Mucosa of rectum (tissue), 2 donors: ENCODE results near the gene LARP4B.

ENCODE experiments used
- H3K27ac ChIP-seq, 2 donors: one replicate each; pipeline ENCODE4 v1.7.0; 2013; ENCODE audit warnings: inconsistent platforms in 2 of 2, low read depth in 2 of 2, low read length in 2 of 2
- H3K27me3 ChIP-seq, 2 donors: one replicate each; pipeline ENCODE4 v1.7.0; 2013; ENCODE audit warnings: low read length in 2 of 2; ENCODE audit not compliant: control insufficient read depth in 2 of 2, insufficient read depth in 2 of 2
- H3K36me3 ChIP-seq, 2 donors: one replicate each; pipeline ENCODE4 v1.7.0; 2013; ENCODE audit warnings: low read length in 2 of 2; ENCODE audit not compliant: control insufficient read depth in 2 of 2, insufficient read depth in 2 of 2
- H3K4me1 ChIP-seq, 2 donors: one replicate each; pipeline ENCODE4 v1.7.0; 2013; ENCODE audit warnings: low read length in 2 of 2, mild to moderate bottlenecking in 1 of 2; ENCODE audit not compliant: control insufficient read depth in 2 of 2, insufficient read depth in 2 of 2
- H3K4me3 ChIP-seq, 2 donors: one replicate each; pipeline ENCODE4 v1.7.0; 2013; ENCODE audit warnings: low read length in 2 of 2
- H3K9ac ChIP-seq, 2 donors: one replicate each; pipeline ENCODE4 v1.7.0; 2013; ENCODE audit warnings: low read length in 2 of 2, low read depth in 1 of 2, mild to moderate bottlenecking in 1 of 2
- H3K9me3 ChIP-seq, 2 donors: one replicate each; pipeline ENCODE4 v1.7.0; 2013; ENCODE audit warnings: low read length in 2 of 2; ENCODE audit not compliant: control insufficient read depth in 2 of 2
- donor health status: healthy.
- donor health status: Normal muscosa, but diverticular disease.

The LARP4B gene

GRCh38 chr10:841535-841934, 90.0 kb downstream of the LARP4B start:
- Histone ChIP-seq H3K9me3 (no peaks in the 10 kb centered on the region), H3K9ac (no peak overlapping the region), H3K4me1 (no peaks in the 10 kb centered on the region), H3K4me3 (no peak overlapping the region), H3K36me3 (peaks cover 50 to 64% of the 10 kb centered on the region in 2 donors), H3K27ac (no peak overlapping the region), H3K27me3 (no peaks in the 10 kb centered on the region)

- H3K4me1 ChIP-seq: no peaks in the 10 kb centered on the region
- peaks cover 52 to 64% of the 10 kb centered on the region in 2 donors for H3K36me3 ChIP-seq
- H3K4me3 ChIP-seq: no peak overlapping the region
- H3K27me3 ChIP-seq: no peaks in the 10 kb centered on the region
- no peaks in the 10 kb centered on the region for H3K9me3 ChIP-seq
- H3K27ac ChIP-seq: no peak overlapping the region
- no peak overlapping the region for H3K9ac ChIP-seq
These were observed 91.8 kb downstream of the LARP4B start for GRCh38 chr10:839550-840205.

GRCh38 chr10:836782-837181, 94.7 kb downstream of the LARP4B start:
- Histone ChIP-seq H3K36me3 (peaks cover 36 to 50% of the 10 kb centered on the region in 2 donors), H3K27me3 (no peaks in the 10 kb centered on the region), H3K4me1 (no peaks in the 10 kb centered on the region)

GRCh38 chr10:834493-834892, 97.0 kb downstream of the LARP4B start:
- H3K9me3 ChIP-seq: no peaks in the 10 kb centered on the region
- no peak overlapping the region for H3K4me3 ChIP-seq
- peaks cover 37 to 38% of the 10 kb centered on the region in 2 donors for H3K36me3 ChIP-seq
- H3K9ac ChIP-seq: no peak overlapping the region
- no peaks in the 10 kb centered on the region for H3K27me3 ChIP-seq
- no peak overlapping the region for H3K27ac ChIP-seq
- H3K4me1 ChIP-seq: no peaks in the 10 kb centered on the region

More at GRCh38 chr10:836782-837181, 94.7 kb downstream of the LARP4B start:
- no peak overlapping the region for H3K27ac ChIP-seq
- no peak overlapping the region for H3K9ac ChIP-seq
- no peak overlapping the region for H3K4me3 ChIP-seq
- H3K9me3 ChIP-seq: no peaks in the 10 kb centered on the region

- no peaks in the 10 kb centered on the region for H3K4me1 ChIP-seq
- no peak overlapping the region for H3K27ac ChIP-seq
- peaks cover 55 to 59% of the 10 kb centered on the region in 2 donors for H3K36me3 ChIP-seq
- no peaks in the 10 kb centered on the region for H3K27me3 ChIP-seq
- no peak overlapping the region for H3K9ac ChIP-seq
- H3K4me3 ChIP-seq: no peak overlapping the region
- no peaks in the 10 kb centered on the region for H3K9me3 ChIP-seq
These were observed 102.3 kb downstream of the LARP4B start for GRCh38 chr10:829241-829640.

- no peaks in the 10 kb centered on the region for H3K27me3 ChIP-seq
These were observed 103.3 kb downstream of the LARP4B start for GRCh38 chr10:828191-828590.

GRCh38 chr10:824946-825345, 106.6 kb downstream of the LARP4B start:
- Histone ChIP-seq H3K9me3 (no peaks in the 10 kb centered on the region), H3K9ac (no peak overlapping the region), H3K4me1 (no peaks in the 10 kb centered on the region), H3K36me3 (peaks cover 86 to 87% of the 10 kb centered on the region in 2 donors), H3K4me3 (no peak overlapping the region), H3K27me3 (no peaks in the 10 kb centered on the region), H3K27ac (no peak overlapping the region)

More at GRCh38 chr10:828191-828590, 103.3 kb downstream of the LARP4B start:
- no peak overlapping the region for H3K9ac ChIP-seq
- H3K9me3 ChIP-seq: no peaks in the 10 kb centered on the region
- H3K4me3 ChIP-seq: no peak overlapping the region
- H3K36me3 ChIP-seq: peaks cover 65 to 69% of the 10 kb centered on the region in 2 donors
- H3K4me1 ChIP-seq: no peaks in the 10 kb centered on the region
- H3K27ac ChIP-seq: no peak overlapping the region

- H3K9ac ChIP-seq: no peak overlapping the region
- H3K36me3 ChIP-seq: peaks cover 87 to 90% of the 10 kb centered on the region in 2 donors
- no peak overlapping the region for H3K27ac ChIP-seq
- H3K9me3 ChIP-seq: no peaks in the 10 kb centered on the region
- no peaks in the 10 kb centered on the region for H3K27me3 ChIP-seq
- H3K4me3 ChIP-seq: no peak overlapping the region
- no peaks in the 10 kb centered on the region for H3K4me1 ChIP-seq
These were observed 107.0 kb downstream of the LARP4B start for GRCh38 chr10:824497-824896.

- H3K36me3 ChIP-seq: peaks cover 81 to 87% of the 10 kb centered on the region in 2 donors
- H3K9ac ChIP-seq: no peak overlapping the region
- no peaks in the 10 kb centered on the region for H3K27me3 ChIP-seq
- H3K27ac ChIP-seq: no peak overlapping the region
- no peak overlapping the region for H3K4me3 ChIP-seq
- H3K4me1 ChIP-seq: no peaks in the 10 kb centered on the region
- no peaks in the 10 kb centered on the region for H3K9me3 ChIP-seq
These were observed 108.7 kb downstream of the LARP4B start for GRCh38 chr10:822661-823367.

- Histone ChIP-seq H3K9ac (no peak overlapping the region), H3K9me3 (no peaks in the 10 kb centered on the region), H3K4me3 (no peak overlapping the region), H3K4me1 (no peaks in the 10 kb centered on the region), H3K36me3 (peaks cover 83 to 88% of the 10 kb centered on the region in 2 donors), H3K27ac (no peak overlapping the region), H3K27me3 (no peaks in the 10 kb centered on the region)
These were observed 109.3 kb downstream of the LARP4B start for GRCh38 chr10:822197-822596.
